HG02763 (cell line): ENCODE measurements around the gene LIPH.

Source experiments
- ATAC-seq: cut with Tn5 transposase; IDR thresholded peaks from one replicate; pipeline ENCODE4 v1.9.1; 2021; ENCODE audit warnings: mild to moderate bottlenecking, moderate library complexity; ENCODE audit not compliant: unreplicated experiment

Gene LIPH

DNA sequence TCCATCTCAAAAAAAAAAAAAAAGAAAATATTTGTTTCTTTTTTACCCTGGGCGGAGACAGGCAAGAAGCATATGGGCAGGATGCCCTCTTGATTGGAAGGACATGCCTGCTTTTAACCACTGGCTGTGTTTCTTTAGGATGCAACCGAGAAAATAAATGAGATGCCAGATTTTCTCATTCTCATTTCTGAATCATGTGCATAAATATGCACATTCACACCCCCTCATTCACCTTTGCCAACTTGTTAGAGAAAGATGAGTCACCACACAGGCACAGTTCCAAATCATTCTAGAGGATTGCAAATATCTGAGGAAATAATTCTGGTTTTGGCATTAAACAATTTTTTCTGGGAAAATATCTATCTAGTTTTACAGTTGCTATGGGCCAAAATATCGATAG lies 3.3 kb downstream of the LIPH start:
- no peak for ATAC-seq

DNA sequence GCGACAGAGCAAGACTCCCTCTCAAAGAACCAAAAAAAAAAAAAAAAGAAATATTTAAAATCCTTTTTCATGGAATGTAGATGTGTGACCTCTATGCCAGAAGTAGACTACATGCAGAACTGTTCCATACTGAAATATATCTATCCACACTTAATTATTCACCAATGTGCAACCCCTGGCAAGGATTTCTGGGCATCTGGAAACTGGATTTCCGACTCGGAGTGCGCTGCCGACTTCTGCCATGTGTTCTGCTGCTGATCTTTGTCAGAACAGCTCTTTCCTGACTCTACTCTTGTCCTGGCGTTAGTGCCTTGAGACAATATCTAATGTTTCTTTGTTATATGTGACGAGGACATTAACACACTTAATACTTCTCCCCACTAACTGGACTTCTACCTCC lies 11.7 kb downstream of the LIPH start:
- ATAC-seq, result no peak

DNA sequence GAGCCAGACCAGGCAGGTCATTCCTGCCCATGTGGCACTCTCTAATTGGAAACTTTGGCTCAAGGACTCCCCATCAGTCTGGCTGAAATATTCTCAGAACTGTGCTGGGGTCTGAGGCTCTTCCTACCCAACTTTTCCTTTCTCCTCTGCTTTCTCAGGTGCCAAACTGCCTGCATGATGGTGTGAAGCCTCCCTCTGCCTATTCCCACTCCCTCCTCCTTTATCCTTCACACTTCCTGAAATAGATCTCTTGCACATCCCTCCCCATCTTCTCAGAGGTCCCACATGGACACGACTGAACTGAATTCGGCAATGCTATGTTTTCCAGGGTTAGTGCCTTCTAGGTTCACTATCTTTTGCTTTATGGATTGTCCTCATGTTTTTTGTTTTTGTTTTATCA lies 12.5 kb downstream of the LIPH start:
- ATAC-seq, result no peak

DNA sequence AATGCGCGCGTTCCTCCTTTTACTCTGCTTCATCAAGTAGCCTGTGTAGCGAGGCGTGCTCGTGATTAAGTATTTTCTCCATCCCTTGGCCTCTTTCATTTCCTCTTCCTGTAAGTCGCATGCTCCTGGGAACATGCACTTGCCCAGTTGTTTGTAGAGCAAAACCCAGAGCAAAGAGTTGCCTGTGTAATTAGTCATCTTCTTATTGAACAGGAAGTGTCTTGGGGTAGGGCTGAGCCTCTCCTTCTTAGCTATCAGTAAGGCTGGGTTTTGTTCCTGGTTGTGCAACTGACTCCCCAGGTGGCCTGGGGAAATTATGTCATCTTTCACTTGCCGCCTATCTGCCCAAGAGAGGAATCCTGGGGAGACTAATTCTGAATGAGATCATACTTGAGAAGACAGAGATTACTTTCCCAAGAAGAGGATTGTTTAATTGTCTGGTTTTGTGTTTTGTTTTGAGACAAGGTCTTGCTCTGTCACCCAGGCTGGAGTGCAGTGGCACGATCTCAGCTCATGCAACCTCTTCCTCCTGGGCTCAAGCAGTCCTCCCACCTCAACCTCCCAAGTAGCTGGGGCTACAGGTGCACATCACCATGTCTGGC lies 14.9 kb downstream of the LIPH start:
- peak; percentile 98 for ATAC-seq

DNA sequence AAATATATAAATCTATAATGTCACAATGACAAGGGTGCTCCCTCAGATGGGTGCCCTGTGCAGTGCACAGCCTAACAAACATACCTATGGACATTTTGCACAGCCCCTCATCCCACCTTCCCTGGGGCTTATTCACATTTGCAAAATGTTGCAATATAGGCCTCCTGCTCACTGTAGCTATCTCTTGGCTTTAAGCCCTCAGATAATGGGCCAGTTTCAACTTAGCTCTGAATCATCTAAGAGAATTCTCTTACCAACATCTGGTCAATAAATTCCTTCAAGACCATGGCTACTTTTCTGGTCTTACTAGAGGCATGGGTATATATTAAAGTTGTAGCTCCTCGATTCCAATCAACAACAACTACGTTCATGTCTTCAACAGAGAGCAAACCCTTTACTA lies 17.9 kb downstream of the LIPH start:
- ATAC-seq, result no peak

DNA sequence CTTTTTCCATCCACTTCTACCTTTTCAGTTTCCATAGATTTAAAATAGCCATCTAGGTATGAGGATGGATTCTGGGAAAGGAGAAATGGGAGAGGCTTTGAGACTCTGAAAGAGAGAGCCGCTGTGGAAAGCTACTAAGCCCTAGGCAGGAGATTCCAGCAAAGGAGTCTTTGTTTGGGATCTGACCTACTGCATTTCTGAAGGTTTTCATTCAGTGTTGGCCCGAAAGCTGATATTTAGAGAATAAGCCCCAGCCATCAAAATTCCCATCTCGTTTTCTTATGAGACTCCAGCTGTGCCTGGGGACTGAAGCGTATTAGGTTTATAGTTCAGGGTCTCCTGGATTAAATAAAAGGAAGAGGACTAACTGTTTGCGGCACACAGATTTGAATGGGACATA lies 19.5 kb downstream of the LIPH start:
- ATAC-seq, result no peak

DNA sequence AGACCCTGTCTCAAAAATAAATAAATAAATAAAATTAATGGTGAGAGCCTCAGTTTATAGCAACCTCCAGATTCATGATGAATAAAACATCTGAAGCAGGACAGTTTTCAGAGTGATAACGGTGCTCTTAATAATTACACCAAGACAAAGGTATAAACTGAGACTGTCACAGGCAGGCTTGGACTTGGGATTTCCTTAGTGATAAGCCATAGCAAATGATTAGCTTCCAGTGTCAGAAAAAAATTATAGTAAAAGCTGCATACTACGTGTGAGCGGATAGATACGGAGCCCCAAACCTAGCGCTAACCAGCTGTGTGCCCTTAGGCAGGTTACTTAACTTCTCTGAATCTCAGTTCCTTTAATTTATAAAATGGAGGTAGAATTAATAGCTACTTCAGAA lies 21.5 kb downstream of the LIPH start:
- ATAC-seq, result no peak

DNA sequence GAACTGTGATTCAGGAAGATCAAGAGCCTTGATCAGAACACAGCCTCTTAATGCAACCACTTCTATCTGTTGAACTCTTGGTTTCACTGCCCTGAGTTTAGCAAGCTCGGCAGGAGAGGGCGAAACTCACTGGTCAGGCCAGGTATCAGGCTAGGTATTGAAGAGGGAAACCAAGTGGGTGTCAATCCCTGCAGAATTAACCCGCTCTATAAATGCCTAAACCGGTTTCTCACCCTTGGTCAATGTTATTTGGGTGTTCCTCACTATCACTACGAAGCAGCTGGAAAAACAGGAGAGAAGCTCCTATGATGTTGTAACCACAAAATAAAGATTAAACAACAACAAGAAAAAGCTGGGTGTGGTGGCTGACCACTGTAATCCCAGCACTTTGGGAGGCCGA lies 23.9 kb downstream of the LIPH start:
- ATAC-seq, result no peak

DNA sequence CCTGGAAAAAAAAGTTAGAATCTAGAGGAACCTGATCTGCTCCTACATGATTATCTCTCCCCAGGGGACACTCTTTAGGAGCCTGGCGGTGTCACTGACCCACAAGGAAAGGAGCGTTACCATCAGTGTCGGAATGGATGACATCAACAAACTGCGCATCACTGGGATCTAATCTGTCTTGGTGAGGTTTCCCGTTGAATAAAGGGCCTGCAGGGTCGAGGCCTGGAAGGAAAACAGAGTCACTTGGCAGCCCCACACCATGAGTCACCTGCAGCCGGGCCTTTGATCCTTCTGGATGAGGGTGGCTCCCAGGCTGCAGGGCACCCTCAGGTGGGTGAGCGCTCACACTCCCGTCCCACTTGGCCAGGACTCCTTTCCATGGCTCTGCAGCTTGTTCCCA lies 25.0 kb downstream of the LIPH start:
- no peak for ATAC-seq

DNA sequence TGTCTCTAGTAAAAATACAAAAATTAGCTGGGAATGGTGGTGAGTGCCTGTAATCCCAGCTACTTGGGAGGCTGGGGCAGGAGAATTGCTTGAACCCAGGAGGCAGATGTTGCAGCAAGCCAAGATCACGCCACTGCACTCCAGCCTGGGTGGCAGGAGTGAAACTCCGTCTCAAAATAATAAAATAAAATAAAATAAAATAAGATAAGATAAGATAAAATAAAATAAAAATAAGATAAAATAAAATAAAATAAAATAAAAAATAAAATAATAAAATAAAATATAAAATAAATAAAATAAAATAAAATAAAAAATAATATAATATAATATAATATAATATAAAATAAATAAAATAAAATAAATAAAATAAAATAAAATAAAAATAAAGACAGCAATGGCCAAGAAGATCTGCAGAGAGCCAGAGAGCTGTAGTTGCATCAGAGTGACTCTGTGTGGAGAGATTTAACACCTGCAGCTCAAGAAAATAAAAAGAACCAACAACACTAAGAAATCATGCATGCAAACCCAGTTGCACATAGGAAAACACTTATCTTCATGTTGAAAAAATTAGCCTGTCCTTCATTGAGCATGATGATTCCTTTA lies 25.9 kb downstream of the LIPH start:
- no peak for ATAC-seq

DNA sequence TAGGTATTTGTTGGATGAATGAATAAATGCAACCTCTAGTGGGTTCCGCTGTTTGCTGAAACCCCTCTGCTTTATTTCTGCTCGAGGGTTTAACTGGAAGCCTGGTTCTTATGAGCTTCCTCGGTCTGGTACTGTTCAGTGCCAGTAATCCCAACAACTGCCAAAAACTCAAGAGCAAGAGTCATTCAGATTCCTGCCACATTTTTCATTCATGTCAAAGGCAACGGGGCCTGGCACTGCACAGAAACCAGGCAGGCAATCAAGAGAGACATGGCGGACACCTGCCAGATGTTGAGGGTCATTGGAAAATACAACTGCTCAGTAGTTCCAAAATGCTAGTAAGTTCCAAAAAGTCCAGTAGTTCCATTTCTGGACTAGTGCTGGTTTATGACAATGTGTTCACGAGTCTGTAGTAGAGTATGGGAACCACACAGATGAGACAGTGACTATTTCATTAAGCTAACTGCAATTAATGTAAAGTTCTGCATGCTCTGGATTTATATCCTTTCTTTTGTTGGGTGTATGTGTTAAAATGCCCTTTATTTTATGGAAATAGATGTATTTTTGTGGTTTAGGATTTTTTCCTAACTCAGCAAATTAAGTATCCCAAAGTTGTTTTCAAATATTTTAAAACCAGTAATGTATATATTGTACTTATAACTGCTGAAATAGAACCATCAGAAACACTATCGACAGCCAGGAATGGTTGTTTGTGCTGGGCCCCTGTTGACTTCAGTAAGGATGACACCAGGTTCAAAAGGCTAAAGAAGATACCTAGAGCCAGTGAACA lies 30.8 kb downstream of the LIPH start:
- no peak for ATAC-seq

DNA sequence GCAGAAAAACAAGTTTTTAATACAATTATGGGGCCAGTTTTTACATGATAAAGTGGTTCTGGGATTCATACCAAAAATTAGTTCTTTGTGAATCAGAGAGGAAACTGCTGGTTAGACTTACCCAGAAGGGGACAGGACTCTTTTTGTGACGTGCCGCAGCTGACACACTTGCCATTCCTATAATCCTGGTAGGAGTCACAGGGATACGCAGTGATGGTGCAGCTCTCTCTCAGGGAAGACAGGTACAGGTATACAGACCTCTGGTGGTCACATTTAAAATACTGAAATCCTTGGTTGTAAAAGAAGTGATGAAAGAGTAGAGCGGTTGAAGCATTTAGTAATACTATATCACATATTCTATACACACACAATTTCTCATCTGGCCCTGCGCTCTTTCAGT lies 33.4 kb downstream of the LIPH start:
- ATAC-seq, result no peak

DNA sequence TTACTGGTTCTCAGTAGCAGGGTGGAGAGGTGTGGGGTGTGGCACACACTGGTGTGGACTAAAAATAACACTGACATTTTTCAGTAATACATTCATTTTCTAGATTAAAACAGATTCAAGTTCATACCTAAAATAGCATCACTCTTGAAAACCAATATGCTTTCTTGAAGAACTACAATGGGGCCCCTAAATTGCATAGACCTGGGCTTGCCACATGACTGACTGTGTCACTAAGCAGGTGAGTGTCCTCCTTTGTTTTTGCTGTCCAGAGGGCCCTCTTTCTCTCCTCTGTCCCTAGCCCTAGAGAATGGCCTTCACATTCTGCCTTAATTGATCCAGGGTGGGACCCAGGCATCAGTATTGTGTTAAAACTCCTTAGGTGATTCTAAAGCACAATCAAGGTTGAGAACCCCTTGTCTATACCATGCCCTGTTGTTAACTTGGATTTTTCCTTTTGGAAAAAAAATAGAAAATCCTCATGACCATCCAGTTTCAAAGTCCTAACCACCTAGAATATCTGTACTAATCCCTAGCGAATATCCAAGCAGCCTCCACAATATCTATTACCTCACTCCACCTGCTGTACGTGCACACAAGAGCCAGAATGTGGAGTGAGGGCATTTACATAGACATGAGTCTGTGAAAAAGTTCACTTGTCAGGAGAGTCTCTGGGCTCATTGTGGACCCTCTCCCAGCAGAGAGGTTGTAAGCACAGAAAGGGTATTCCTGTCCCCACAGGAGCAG lies 34.8 kb downstream of the LIPH start:
- ATAC-seq, result no peak

DNA sequence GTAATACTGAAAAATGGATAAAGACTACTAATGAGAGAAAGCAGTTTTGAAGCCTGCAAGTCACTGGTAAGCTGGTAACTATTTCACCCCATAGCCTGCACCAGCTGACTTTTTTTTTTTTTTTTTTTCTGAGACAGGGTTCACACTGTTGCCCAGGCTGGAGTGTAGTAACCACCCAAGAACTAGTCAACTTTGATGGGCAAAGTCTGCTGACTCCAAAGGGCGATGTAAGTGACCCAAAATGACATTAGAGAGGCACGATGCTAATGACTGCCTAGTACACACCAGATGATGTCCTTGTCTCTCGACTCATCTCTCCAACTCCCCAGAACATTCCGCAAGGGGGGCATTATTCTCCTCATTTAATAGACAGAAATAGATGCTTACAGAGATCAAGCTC lies 40.7 kb downstream of the LIPH start:
- ATAC-seq, result no peak

DNA sequence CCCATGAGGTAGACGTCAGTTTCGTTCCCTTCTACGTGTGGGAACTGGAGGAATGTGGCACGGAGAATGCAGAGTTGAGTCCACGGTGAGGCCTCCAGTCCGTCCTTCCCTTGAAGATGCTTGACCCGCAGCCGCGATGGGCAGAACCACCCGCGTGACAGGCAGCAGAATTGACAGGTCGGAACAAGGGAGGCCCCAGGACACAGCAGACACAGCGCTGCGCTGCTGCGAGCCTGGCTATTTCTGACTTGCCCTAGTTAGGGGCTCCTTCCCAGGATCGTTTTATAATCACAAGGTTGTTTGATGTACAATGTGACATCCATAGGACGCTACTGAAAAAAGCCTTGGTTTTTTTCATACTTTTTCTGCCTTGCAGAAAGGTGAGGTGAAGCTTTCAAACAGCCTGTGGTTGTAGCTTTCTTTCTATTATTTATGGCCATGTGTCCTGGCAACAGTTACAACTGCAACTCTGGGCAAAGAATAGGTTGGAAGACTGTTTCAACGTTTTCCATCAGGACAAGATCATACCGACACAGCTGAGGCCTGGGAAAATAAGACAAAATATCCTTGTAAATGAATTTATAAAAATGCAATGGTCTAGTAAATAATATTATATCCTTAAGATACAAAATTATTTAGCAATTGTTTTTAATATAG lies 43.9 kb downstream of the LIPH start:
- ATAC-seq, result no peak

DNA sequence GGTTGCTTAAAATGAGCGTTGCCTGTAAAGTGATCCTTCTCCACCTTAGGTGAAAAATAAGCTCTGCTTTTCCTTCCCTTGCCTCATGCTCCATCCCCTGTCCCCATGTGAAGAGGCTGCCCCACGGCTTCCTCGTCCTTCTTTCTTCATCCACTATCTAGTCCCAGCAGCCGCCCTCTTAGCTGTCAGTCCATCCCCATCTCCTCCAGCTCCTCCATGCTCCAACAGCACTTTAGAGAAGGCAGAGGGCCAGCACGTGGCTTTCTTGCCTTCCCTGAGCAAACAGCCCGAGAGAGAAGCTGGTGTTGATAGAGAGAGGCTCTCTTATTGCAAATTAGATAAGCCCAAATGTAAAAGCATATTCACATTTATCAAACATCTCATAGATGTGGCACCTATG lies 44.5 kb downstream of the LIPH start:
- no peak for ATAC-seq

DNA sequence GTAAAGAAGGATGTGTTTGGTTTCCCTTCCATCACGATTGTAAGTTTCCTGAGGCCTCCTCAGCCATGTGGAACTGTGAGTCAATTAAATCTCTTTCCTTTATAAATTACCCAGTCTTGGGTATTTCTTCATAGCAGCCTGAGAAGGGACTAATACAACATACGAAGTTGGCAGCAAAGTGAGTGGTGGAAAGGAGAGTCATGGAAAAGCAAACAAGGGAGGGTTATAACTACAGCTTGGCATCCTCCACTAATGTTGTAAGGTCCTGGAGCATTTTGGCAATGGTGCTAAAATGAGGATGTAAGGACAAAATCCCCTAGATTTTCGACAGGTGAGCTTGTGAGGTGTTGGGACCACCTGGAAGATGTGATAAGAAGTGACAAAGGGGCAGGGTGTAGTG lies 47.8 kb downstream of the LIPH start:
- ATAC-seq, result no peak

DNA sequence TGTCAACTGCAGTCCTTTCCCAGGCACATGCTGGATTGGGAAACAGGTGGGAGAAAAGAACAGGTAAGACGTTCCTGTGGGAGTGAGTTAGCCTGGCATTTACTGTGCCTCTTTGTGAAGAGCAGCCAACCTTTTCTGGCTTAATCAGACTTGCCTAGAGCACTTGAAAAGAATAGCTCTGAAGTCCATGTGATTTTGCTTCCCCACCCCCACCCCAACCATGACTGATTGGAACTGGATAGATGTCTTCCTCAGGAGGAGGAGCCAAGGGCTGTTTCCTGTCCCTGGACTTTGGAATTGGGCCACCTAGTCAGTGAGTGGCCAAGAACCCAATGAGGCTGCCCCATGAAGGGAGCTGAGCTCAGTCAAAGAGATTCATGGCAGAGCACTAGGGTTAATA lies 48.9 kb downstream of the LIPH start:
- no peak for ATAC-seq

DNA sequence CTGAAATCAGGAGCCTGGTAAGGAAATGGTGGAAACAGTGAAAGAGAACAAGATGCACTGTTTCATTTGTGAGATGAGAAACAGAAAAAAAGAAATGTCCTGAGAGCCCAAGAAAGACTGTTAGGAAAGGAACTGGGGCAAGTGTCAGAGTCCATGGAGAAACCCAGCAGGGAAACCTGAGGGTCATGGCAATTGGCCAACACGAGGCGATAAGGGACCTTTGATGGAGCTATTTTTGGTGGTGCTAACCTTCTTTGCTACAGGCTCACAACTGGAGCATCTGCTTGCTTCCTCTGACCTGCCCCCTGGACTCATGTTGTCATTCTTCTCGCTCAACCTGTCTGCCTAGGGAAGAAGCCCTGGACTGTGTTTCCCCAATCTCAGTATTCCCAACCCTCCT lies 49.4 kb downstream of the LIPH start:
- ATAC-seq, result no peak

DNA sequence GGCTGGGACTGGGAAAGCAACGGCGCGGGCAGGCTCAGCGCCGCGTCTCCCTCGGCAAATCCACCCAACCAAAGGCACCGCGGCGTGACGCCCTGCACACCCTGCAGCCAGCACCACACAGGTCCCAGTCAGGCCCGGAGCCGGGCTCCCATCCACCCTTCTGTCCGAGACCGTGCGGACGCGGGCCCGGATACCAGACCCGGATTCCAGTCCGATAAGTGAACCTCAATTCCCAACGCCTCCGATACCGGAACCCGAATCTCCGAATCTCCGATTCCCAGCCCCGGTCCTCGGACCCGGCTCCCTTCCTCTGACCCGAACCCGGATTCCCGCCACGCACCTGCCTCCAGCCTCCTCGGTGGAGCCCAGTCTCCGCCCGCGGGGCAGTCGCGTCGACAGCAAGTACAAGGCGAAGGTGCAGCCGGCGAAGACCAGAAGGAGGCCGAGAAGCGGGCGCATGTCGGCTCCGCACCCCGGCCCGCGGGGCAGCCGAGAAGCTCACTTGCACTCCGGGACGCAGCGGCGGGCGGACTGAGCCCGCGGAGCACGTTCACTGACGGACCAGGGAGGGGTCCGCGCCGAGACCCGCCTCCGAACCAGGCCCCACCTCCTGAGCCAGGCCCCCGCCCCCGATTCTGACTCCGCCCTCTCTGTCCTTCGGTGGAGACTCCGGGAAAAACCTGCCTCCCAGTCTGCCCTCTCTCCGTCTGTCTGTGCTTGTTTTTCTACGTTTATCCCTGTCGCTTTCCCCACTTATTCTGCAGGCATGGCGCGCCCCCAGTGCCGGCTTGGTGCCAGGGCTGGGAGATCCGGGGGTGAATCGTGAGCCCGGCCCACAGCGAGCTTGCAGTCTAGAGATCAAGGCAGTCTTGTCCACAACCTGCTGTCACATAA lies 53.6 kb downstream of the LIPH start, which contains the start of gene TMEM41A:
TSS of gene TMEM41A (minus strand) at position 533 of the 894 bp plus-strand sequence. CDS start at position 459, 74 bp downstream.
- peak; percentile 96 for ATAC-seq
